Endothelial cell of umbilical vein (primary cell): ENCODE data around the gene UQCRH. TPM values are rescaled to one million over a fixed set of nuclear protein-coding genes. Genes with fewer than 3 reads are reported as not detected.

ENCODE experiments used
- BruUV-seq: library from RNA; stranded (reverse); fragments of 400-500 nt; replicated peaks from 2 replicates; lab custom pipeline; 2021; lab: Mats Ljungman, UMichigan
- CTCF ChIA-PET: fragments of 300-600, 350-600 bp; sonication (Branson Sonifier 250); formaldehyde crosslinking; loops from one replicate; lab custom pipeline; 2021; ENCODE audit warnings: antibody characterized with exemption, inconsistent platforms; lab: Charles Lee
- POLR2A ChIA-PET: fragments of 300-600, 350-600 bp; sonication (Branson Sonifier 250); formaldehyde crosslinking; loops from one replicate; lab custom pipeline; 2021; ENCODE audit warnings: antibody characterized with exemption, inconsistent platforms; lab: Charles Lee
- DNase-seq: peaks from one replicate; pipeline ENCODE4 v3.0.0-alpha.2; 2011; ENCODE audit warnings: low read depth, low spot score
- FAIRE-seq: peaks from 2 replicates; lab custom pipeline; 2011; peaks lifted over from hg19 to GRCh38; lab: Jason Lieb, UNC
- H2AFZ ChIP-seq: 2 replicates; pipeline ENCODE4 v1.6.0; 2012; ENCODE audit warnings: low read depth, low read length, control low read depth, inconsistent platforms
- H3K27ac ChIP-seq: 2 replicates; pipeline ENCODE4 v1.5.1; 2011; ENCODE audit warnings: low read depth, mild to moderate bottlenecking, control low read depth, low read length, moderate library complexity; ENCODE audit not compliant: insufficient read depth
- H3K27me3 ChIP-seq, 2 experiments: 2 replicates each; pipeline versions ENCODE4 v1.6.0 to v1.6.1; 2011; ENCODE audit warnings: low read length in 2 of 2, mixed read lengths in 1 of 2; ENCODE audit not compliant: control insufficient read depth in 2 of 2, insufficient read depth in 2 of 2
- H3K36me3 ChIP-seq, 2 experiments: 2 replicates in 1 of 2; 3 replicates in 1 of 2; pipeline ENCODE4 v1.5.1; 2011; ENCODE audit warnings: low read length in 2 of 2, mild to moderate bottlenecking in 1 of 2, moderate library complexity in 1 of 2; ENCODE audit not compliant: control insufficient read depth in 2 of 2, insufficient read depth in 2 of 2; ENCODE audit errors: extremely low read depth in 1 of 2
- H3K4me1 ChIP-seq: 3 replicates; pipeline ENCODE4 v1.5.1; 2011; ENCODE audit warnings: mild to moderate bottlenecking, low read length; ENCODE audit not compliant: control insufficient read depth, insufficient read depth; ENCODE audit errors: extremely low read depth
- H3K4me2 ChIP-seq: 2 replicates; pipeline ENCODE4 v1.6.1; 2011; ENCODE audit warnings: low read length, control low read depth, mixed read lengths; ENCODE audit not compliant: insufficient read depth
- H3K4me3 ChIP-seq, 3 experiments: fragments of 200-600 bp in 1 of 3; sonication (generic), shearing (Covaris generic) in 1 of 3; replicated peaks in 1 of 3; 2 replicates each; pipeline ENCODE4 v1.5.1; 2011 to 2016; ENCODE audit warnings: control low read depth in 3 of 3, low read length in 3 of 3, mild to moderate bottlenecking in 2 of 3, inconsistent platforms in 1 of 3, low read depth in 1 of 3, moderate library complexity in 1 of 3; ENCODE audit not compliant: insufficient read depth in 1 of 3
- H3K79me2 ChIP-seq: 2 replicates; pipeline ENCODE4 v1.6.0; 2012; ENCODE audit warnings: low read length, inconsistent platforms; ENCODE audit not compliant: control insufficient read depth, insufficient read depth
- H3K9ac ChIP-seq: replicated peaks from 2 replicates; pipeline ENCODE3; 2011; ENCODE audit warnings: low read length, control low read depth; ENCODE audit not compliant: insufficient read depth; ENCODE audit errors: extremely low read depth
- H3K9me1 ChIP-seq: replicated peaks from 3 replicates; pipeline ENCODE4 v1.6.0; 2011; ENCODE audit warnings: mild to moderate bottlenecking, low read length; ENCODE audit not compliant: control insufficient read depth, insufficient read depth; ENCODE audit errors: extremely low read depth
- H3K9me3 ChIP-seq: replicated peaks from 2 replicates; pipeline ENCODE4 v1.5.1; 2012; ENCODE audit warnings: low read length, inconsistent platforms; ENCODE audit not compliant: control insufficient read depth, insufficient read depth
- H4K20me1 ChIP-seq: replicated peaks from 2 replicates; pipeline ENCODE3; 2011; ENCODE audit warnings: mild to moderate bottlenecking, low read length; ENCODE audit not compliant: control insufficient read depth, insufficient read depth; ENCODE audit errors: extremely low read depth
- CTCF ChIP-seq, 2 donors: IDR thresholded peaks; 1 replicate in 1 of 2; 2 replicates in 1 of 2; pipeline ENCODE4 v1.5.1; 2011; ENCODE audit warnings: low read length in 2 of 2, mild to moderate bottlenecking in 2 of 2, moderate library complexity in 2 of 2, control low read depth in 1 of 2, inconsistent platforms in 1 of 2, low read depth in 1 of 2; ENCODE audit not compliant: insufficient read depth in 1 of 2; ENCODE audit errors: extremely low read depth in 1 of 2
- FOS ChIP-seq: IDR thresholded peaks from 2 replicates; pipeline ENCODE4 v1.6.1; 2011; ENCODE audit warnings: mild to moderate bottlenecking, low read length, moderate library complexity, borderline replicate concordance; ENCODE audit not compliant: insufficient read depth
- POLR2A ChIP-seq: IDR thresholded peaks from 2 replicates; pipeline ENCODE4 v1.6.1; 2012; ENCODE audit warnings: low read depth, mild to moderate bottlenecking, control low read depth, low read length
- dilution Hi-C: fragments of 300-500 bp; cut with MboI; formaldehyde crosslinking; loops from one replicate; pipeline ENCODE4 v1.15.0; 2019; ENCODE audit warnings: low sequenced_read_pairs; ENCODE audit not compliant: extremely low pct_ligation_motif_present
- intact Hi-C: fragments of 100-400 bp; cut with micrococcal nuclease; formaldehyde crosslinking; loops from one replicate; pipeline ENCODE4 v1.10.0; 2022
- polyA plus RNA-seq, 4 experiments: library from polyadenylated mRNA; depleted of rRNA in 3 of 4; stranded (reverse) in 3 of 4; unstranded in 1 of 4; fragments of >200 nt; gene quantifications; 2 replicates each; pipeline versions ENCODE4 v1.2.1 to v1.2.3, GENCODE V29; 2011 to 2012; ENCODE audit warnings: missing spikeins in 1 of 4
- total RNA-seq: library from RNA; stranded (reverse); gene quantifications from 2 replicates; pipeline ENCODE4 v1.2.3, GENCODE V29; 2021

UQCRH gene
- total and polyA plus RNA-seq, 2 donors (not counting 3 experiments of a cell fraction or from before 2014, with no cell fraction given), result 253 to 527 TPM

- dilution Hi-C loops (no loop called here), intact Hi-C loops (loop anchor here (1.0 to 5.0 kb wide), 2 partner anchors 94 to 159 kb away; partner anchors contain the start of gene RAD54L)
- H3K4me1 ChIP-seq, result peaks cover 10% of the 10 kb centered on the region
- H2AFZ ChIP-seq, result peak overlapping the region; percentile 61
- no peak for DNase-seq
- peak overlapping the region in 2 of 3 experiments; percentile 89 to 91 for H3K4me3 ChIP-seq
- peak overlapping the region; percentile 89 for H3K9ac ChIP-seq
- no peaks in the 10 kb centered on the region for H3K9me3 ChIP-seq
- no TSS peak for BruUV-seq
- peaks cover 24% of the 10 kb centered on the region for H3K79me2 ChIP-seq
- CTCF ChIA-PET, result interaction anchor here (0.7 to 1.9 kb wide), 6 partner anchors 12 to 96 kb away, joined by 3 to 17 read pairs (median 4); partner anchors contain the start of genes LRRC41, RAD54L and UQCRH
- POLR2A ChIA-PET, result no interaction called here
- peak overlapping the region; percentile 47 for H3K4me2 ChIP-seq
- peaks cover 0 to 8% of the 10 kb centered on the region in 2 experiments for H3K36me3 ChIP-seq
- FAIRE-seq, result no peak
- no peaks in the 10 kb centered on the region for H4K20me1 ChIP-seq
- TF ChIP-seq POLR2A (no peak), CTCF (IDR thresholded peaks at IDR 0.05; ENCODE audit: extremely low read depth in 1 of 2, insufficient read depth in 1 of 2, low read depth in 1 of 2, low read length in 2 of 2) (no peak)
- no peaks in the 10 kb centered on the region for H3K9me1 ChIP-seq
- H3K27me3 ChIP-seq, result no peaks in the 10 kb centered on the region
- H3K27ac ChIP-seq, result peak overlapping the region; percentile 88
Measured at GRCh38 chr1:46341222-46342083, 38.0 kb downstream of the UQCRH start.

GRCh38 chr1:46342084-46342656, 38.7 kb downstream of the UQCRH start:
- TF ChIP-seq FOS, result no peak
- TF ChIP-seq CTCF (IDR thresholded peaks at IDR 0.05; ENCODE audit: extremely low read depth in 1 of 2, insufficient read depth in 1 of 2, low read depth in 1 of 2, low read length in 2 of 2), result peak in 1 of 2 donors; percentile 38
- BruUV-seq, result no TSS peak
- Histone ChIP-seq H3K9me3 (no peaks in the 10 kb centered on the region), H2AFZ (no peak overlapping the region), H3K4me2 (peak overlapping the region; percentile 47), H4K20me1 (no peaks in the 10 kb centered on the region), H3K9ac (no peak overlapping the region), H3K36me3 (peaks cover 0 to 12% of the 10 kb centered on the region in 2 experiments), H3K4me3 (no peak overlapping the region), H3K27me3 (no peaks in the 10 kb centered on the region), H3K9me1 (no peaks in the 10 kb centered on the region), H3K79me2 (peaks cover 24% of the 10 kb centered on the region), H3K4me1 (peaks cover 10% of the 10 kb centered on the region), H3K27ac (no peak overlapping the region)
- dilution Hi-C loops, result no loop called here
- POLR2A ChIA-PET, result no interaction called here
- DNase-seq (no peak), FAIRE-seq (no peak)
- CTCF ChIA-PET, result interaction anchor here (0.7 to 1.3 kb wide), 5 partner anchors 9 to 97 kb away, joined by 3 to 6 read pairs (median 4); partner anchors contain the start of gene RAD54L
- intact Hi-C loops, result loop anchor here (5.0 kb wide), 1 partner anchor 160 kb away; no protein-coding TSS in a partner anchor
